Measurements from ENCODE around the gene ADNP2. TPM values are rescaled to one million over a fixed set of nuclear protein-coding genes. Genes with fewer than 3 reads are reported as not detected.

Gene ADNP2
- total RNA-seq, 1 experiment from 2014 or later, result 15.5 TPM

DNA sequence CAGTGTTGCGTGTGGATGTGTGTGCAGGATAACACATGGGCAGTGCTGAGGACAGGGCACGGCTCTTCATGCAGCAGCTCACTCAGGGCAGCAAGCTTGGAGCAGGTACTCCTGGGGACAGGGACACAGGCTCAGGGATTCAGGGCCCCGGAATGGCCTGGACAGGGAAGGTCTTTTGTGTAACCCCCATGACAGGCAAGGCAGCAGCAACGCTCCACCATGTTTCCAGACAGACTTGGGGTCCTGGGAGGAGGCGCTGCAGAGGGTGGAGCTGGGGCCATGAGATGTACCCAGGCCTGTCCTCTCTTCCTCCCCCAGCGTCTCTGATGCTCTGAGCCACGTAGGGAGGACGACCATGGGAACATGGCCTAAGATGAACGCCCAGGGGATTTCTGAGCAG lies 58.3 kb downstream of the ADNP2 start:
- H3K27ac ChIP-seq (ENCODE audit: low read length), result no peak overlapping the region
- H3K79me2 ChIP-seq (ENCODE audit: low read length), result no peaks in the 10 kb centered on the region
- H3K9me2 ChIP-seq (replicated peaks; ENCODE audit: insufficient read depth, low read length), result no peaks in the 10 kb centered on the region
- no peaks in the 10 kb centered on the region for H4K20me1 ChIP-seq (ENCODE audit: insufficient read depth, low read depth, low read length)
- no peak overlapping the region for H2AFZ ChIP-seq (ENCODE audit: low read length)
- H3K4me3 ChIP-seq (ENCODE audit: low read length), result no peak overlapping the region
- no peaks in the 10 kb centered on the region for H3K36me3 ChIP-seq (ENCODE audit: insufficient read depth, low read length)
- H3K9me3 ChIP-seq (ENCODE audit: low read length), result no peaks in the 10 kb centered on the region
- H3K4me2 ChIP-seq (ENCODE audit: low read depth, low read length, poor library complexity, severe bottlenecking), result no peak overlapping the region
- H3K27me3 ChIP-seq (ENCODE audit: low read length), result no peaks in the 10 kb centered on the region; the same call in 1 of the 2 replicates
- no peak overlapping the region for H3K9ac ChIP-seq (ENCODE audit: low read length)
- no peak for DNase-seq
- H3K4me1 ChIP-seq (ENCODE audit: low read length), result no peaks in the 10 kb centered on the region

- Histone ChIP-seq H3K9me2 (replicated peaks; ENCODE audit: insufficient read depth, low read length) (no peaks in the 10 kb centered on the region), H3K4me3 (ENCODE audit: low read length) (no peak overlapping the region), H3K79me2 (ENCODE audit: low read length) (no peaks in the 10 kb centered on the region), H2AFZ (ENCODE audit: low read length) (no peak overlapping the region), H4K20me1 (ENCODE audit: insufficient read depth, low read depth, low read length) (no peaks in the 10 kb centered on the region), H3K4me2 (ENCODE audit: low read depth, low read length, poor library complexity, severe bottlenecking) (no peak overlapping the region), H3K9me3 (ENCODE audit: low read length) (no peaks in the 10 kb centered on the region), H3K27me3 (ENCODE audit: low read length) (no peaks in the 10 kb centered on the region; the same call in 1 of the 2 replicates), H3K4me1 (ENCODE audit: low read length) (no peaks in the 10 kb centered on the region), H3K9ac (ENCODE audit: low read length) (no peak overlapping the region), H3K36me3 (ENCODE audit: insufficient read depth, low read length) (no peaks in the 10 kb centered on the region), H3K27ac (ENCODE audit: low read length) (no peak overlapping the region)
- DNase-seq, result no peak
Measured at GRCh38 chr18:80167931-80168330, 58.9 kb downstream of the ADNP2 start.

GRCh38 chr18:80168346-80168745 lies 59.3 kb downstream of the ADNP2 start:
- Histone ChIP-seq H3K27me3 (ENCODE audit: low read length) (no peaks in the 10 kb centered on the region; the same call in 1 of the 2 replicates), H2AFZ (ENCODE audit: low read length) (no peak overlapping the region), H3K9me2 (replicated peaks; ENCODE audit: insufficient read depth, low read length) (no peaks in the 10 kb centered on the region), H3K79me2 (ENCODE audit: low read length) (no peaks in the 10 kb centered on the region), H3K4me3 (ENCODE audit: low read length) (no peak overlapping the region), H3K4me1 (ENCODE audit: low read length) (no peaks in the 10 kb centered on the region), H4K20me1 (ENCODE audit: insufficient read depth, low read depth, low read length) (no peaks in the 10 kb centered on the region), H3K27ac (ENCODE audit: low read length) (no peak overlapping the region), H3K9ac (ENCODE audit: low read length) (no peak overlapping the region), H3K9me3 (ENCODE audit: low read length) (no peaks in the 10 kb centered on the region), H3K4me2 (ENCODE audit: low read depth, low read length, poor library complexity, severe bottlenecking) (no peak overlapping the region), H3K36me3 (ENCODE audit: insufficient read depth, low read length) (no peaks in the 10 kb centered on the region)
- DNase-seq, result no peak

DNA sequence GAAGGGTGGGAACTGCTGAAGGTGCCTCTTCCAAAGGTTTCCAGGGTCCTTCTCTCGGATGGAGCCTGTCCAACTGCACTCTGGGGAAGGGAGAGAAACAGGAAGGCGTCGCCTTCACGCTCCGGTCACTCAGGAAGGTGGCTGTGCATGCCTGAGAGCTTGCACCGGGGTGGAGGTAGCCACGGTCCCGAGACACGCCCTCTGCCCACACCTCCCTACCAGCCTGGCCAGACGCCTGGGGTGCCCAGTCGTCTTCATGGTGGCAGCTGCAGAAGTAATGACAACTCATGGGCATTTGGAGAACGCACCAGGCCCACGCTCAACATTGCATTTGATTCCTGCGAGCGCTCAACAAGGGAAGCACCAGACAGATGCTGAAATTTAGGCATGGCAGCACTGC lies 59.9 kb downstream of the ADNP2 start:
- no peaks in the 10 kb centered on the region for H3K9me3 ChIP-seq (ENCODE audit: low read length)
- H3K9me2 ChIP-seq (replicated peaks; ENCODE audit: insufficient read depth, low read length), result no peaks in the 10 kb centered on the region
- no peak overlapping the region for H2AFZ ChIP-seq (ENCODE audit: low read length)
- no peaks in the 10 kb centered on the region for H4K20me1 ChIP-seq (ENCODE audit: insufficient read depth, low read depth, low read length)
- H3K4me2 ChIP-seq (ENCODE audit: low read depth, low read length, poor library complexity, severe bottlenecking), result no peak overlapping the region
- H3K27ac ChIP-seq (ENCODE audit: low read length), result no peak overlapping the region
- no peaks in the 10 kb centered on the region for H3K36me3 ChIP-seq (ENCODE audit: insufficient read depth, low read length)
- H3K9ac ChIP-seq (ENCODE audit: low read length), result no peak overlapping the region
- no peaks in the 10 kb centered on the region for H3K4me1 ChIP-seq (ENCODE audit: low read length)
- H3K4me3 ChIP-seq (ENCODE audit: low read length), result no peak overlapping the region
- H3K27me3 ChIP-seq (ENCODE audit: low read length), result no peaks in the 10 kb centered on the region; the same call in 1 of the 2 replicates
- H3K79me2 ChIP-seq (ENCODE audit: low read length), result no peaks in the 10 kb centered on the region
- DNase-seq, result no peak

DNA sequence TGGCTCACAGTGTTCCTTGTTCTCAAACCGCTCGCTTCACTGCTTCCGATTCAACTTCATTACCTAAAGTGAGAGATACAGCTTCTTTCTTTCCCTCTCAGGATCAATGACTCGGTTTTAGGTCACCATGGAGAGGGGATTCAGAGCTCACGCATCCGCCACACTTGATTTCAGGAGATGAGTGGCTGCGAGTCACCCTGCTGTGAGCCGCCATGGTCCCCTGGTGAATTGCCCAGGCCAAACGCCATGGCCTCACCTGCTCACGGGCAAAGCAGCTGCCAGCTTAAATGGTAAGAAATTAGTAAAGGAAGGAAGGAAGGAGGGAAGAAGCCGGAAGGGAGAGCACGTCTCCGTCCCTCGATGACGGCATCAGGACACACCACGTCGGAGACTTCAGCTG lies 60.5 kb downstream of the ADNP2 start:
- Histone ChIP-seq H3K4me2 (ENCODE audit: low read depth, low read length, poor library complexity, severe bottlenecking) (no peak overlapping the region), H4K20me1 (ENCODE audit: insufficient read depth, low read depth, low read length) (no peaks in the 10 kb centered on the region), H3K9me3 (ENCODE audit: low read length) (no peaks in the 10 kb centered on the region), H3K79me2 (ENCODE audit: low read length) (no peaks in the 10 kb centered on the region), H3K27ac (ENCODE audit: low read length) (no peak overlapping the region), H3K4me1 (ENCODE audit: low read length) (no peaks in the 10 kb centered on the region), H3K9me2 (replicated peaks; ENCODE audit: insufficient read depth, low read length) (no peaks in the 10 kb centered on the region), H3K27me3 (ENCODE audit: low read length) (no peaks in the 10 kb centered on the region; the same call in 1 of the 2 replicates), H3K4me3 (ENCODE audit: low read length) (no peak overlapping the region), H3K36me3 (ENCODE audit: insufficient read depth, low read length) (no peaks in the 10 kb centered on the region), H2AFZ (ENCODE audit: low read length) (no peak overlapping the region), H3K9ac (ENCODE audit: low read length) (no peak overlapping the region)
- no peak for DNase-seq

GRCh38 chr18:80170395-80171053 lies 61.5 kb downstream of the ADNP2 start:
- Histone ChIP-seq H3K9me3 (ENCODE audit: low read length) (no peaks in the 10 kb centered on the region), H3K4me1 (ENCODE audit: low read length) (no peaks in the 10 kb centered on the region), H3K27me3 (ENCODE audit: low read length) (no peaks in the 10 kb centered on the region; the same call in 1 of the 2 replicates)

GRCh38 chr18:80171054-80171872 lies 62.2 kb downstream of the ADNP2 start:
- peak; percentile 82 for DNase-seq
- H3K4me3 ChIP-seq (ENCODE audit: low read length), result no peak overlapping the region
- no peak overlapping the region for H3K4me2 ChIP-seq (ENCODE audit: low read depth, low read length, poor library complexity, severe bottlenecking)
- H3K4me1 ChIP-seq (ENCODE audit: low read length), result no peaks in the 10 kb centered on the region
- H3K27me3 ChIP-seq (ENCODE audit: low read length), result no peaks in the 10 kb centered on the region; the same call in 1 of the 2 replicates
- H2AFZ ChIP-seq (ENCODE audit: low read length), result no peak overlapping the region
- H3K27ac ChIP-seq (ENCODE audit: low read length), result no peak overlapping the region
- no peaks in the 10 kb centered on the region for H4K20me1 ChIP-seq (ENCODE audit: insufficient read depth, low read depth, low read length)
- H3K36me3 ChIP-seq (ENCODE audit: insufficient read depth, low read length), result no peaks in the 10 kb centered on the region
- H3K9ac ChIP-seq (ENCODE audit: low read length), result no peak overlapping the region
- H3K9me3 ChIP-seq (ENCODE audit: low read length), result no peaks in the 10 kb centered on the region
- no peaks in the 10 kb centered on the region for H3K9me2 ChIP-seq (replicated peaks; ENCODE audit: insufficient read depth, low read length)
- no peaks in the 10 kb centered on the region for H3K79me2 ChIP-seq (ENCODE audit: low read length)

More at GRCh38 chr18:80170395-80171053, 61.5 kb downstream of the ADNP2 start:
- Histone ChIP-seq H2AFZ (ENCODE audit: low read length) (no peak overlapping the region), H3K4me2 (ENCODE audit: low read depth, low read length, poor library complexity, severe bottlenecking) (no peak overlapping the region), H3K79me2 (ENCODE audit: low read length) (no peaks in the 10 kb centered on the region), H3K4me3 (ENCODE audit: low read length) (no peak overlapping the region), H3K9ac (ENCODE audit: low read length) (no peak overlapping the region), H3K9me2 (replicated peaks; ENCODE audit: insufficient read depth, low read length) (no peaks in the 10 kb centered on the region), H3K27ac (ENCODE audit: low read length) (no peak overlapping the region), H3K36me3 (ENCODE audit: insufficient read depth, low read length) (no peaks in the 10 kb centered on the region), H4K20me1 (ENCODE audit: insufficient read depth, low read depth, low read length) (no peaks in the 10 kb centered on the region)
- no peak for DNase-seq

DNA sequence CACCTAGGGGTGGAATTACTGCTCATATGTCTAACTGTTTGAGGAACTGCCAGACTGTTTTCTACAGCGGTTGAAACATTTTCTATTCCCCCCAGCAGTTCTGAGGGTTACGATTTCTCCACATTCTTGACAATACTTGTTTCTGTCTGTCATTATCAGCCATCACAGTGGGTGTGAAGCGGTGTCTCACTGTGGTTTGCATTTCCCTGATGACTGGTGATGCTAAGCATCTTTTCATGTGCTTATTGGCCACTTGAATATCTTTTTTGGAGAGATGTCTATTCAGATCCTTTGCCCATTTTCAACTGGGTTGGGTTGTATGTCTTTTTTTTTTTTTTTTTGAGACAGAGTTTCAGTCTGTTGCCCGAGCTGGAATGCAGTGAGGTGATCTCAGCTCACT lies 63.0 kb downstream of the ADNP2 start:
- H3K4me2 ChIP-seq (ENCODE audit: low read depth, low read length, poor library complexity, severe bottlenecking), result no peak overlapping the region
- H3K27me3 ChIP-seq (ENCODE audit: low read length), result no peaks in the 10 kb centered on the region; the same call in 1 of the 2 replicates

More for the DNA sequence above, 63.0 kb downstream of the ADNP2 start:
- H2AFZ ChIP-seq (ENCODE audit: low read length), result no peak overlapping the region
- no peaks in the 10 kb centered on the region for H3K9me2 ChIP-seq (replicated peaks; ENCODE audit: insufficient read depth, low read length)
- H3K4me3 ChIP-seq (ENCODE audit: low read length), result no peak overlapping the region
- H3K79me2 ChIP-seq (ENCODE audit: low read length), result no peaks in the 10 kb centered on the region
- no peaks in the 10 kb centered on the region for H4K20me1 ChIP-seq (ENCODE audit: insufficient read depth, low read depth, low read length)
- no peak overlapping the region for H3K9ac ChIP-seq (ENCODE audit: low read length)
- H3K4me1 ChIP-seq (ENCODE audit: low read length), result no peaks in the 10 kb centered on the region
- H3K9me3 ChIP-seq (ENCODE audit: low read length), result no peaks in the 10 kb centered on the region
- H3K27ac ChIP-seq (ENCODE audit: low read length), result no peak overlapping the region
- H3K36me3 ChIP-seq (ENCODE audit: insufficient read depth, low read length), result no peaks in the 10 kb centered on the region
- no peak for DNase-seq

Measured in Karpas-422 (cell line).